WERI-Rb-1 (cell line): ENCODE measurements around the gene NFE2L2.

Experiments used
- DNase-seq: peaks from one replicate; pipeline ENCODE4 v3.0.0-alpha.2; 2020
- H3K27ac ChIP-seq: fragments of 250-450 bp; sonication (Bioruptor Pico); 2 replicates; pipeline ENCODE4 v1.5.1; 2020; ENCODE audit warnings: mild to moderate bottlenecking, moderate library complexity
- H3K27me3 ChIP-seq: fragments of 250-450 bp; sonication (Bioruptor Pico); 2 replicates; pipeline ENCODE4 v1.5.1; 2021; ENCODE audit warnings: mild to moderate bottlenecking, low read depth, moderate library complexity; ENCODE audit not compliant: insufficient read depth, severe bottlenecking
- H3K36me3 ChIP-seq: fragments of 250-450 bp; sonication (Bioruptor Pico); 2 replicates; pipeline ENCODE4 v1.5.1; 2020; ENCODE audit warnings: mild to moderate bottlenecking, moderate library complexity
- H3K4me3 ChIP-seq: 2 replicates; pipeline ENCODE4 v1.5.1; 2011; ENCODE audit warnings: low read depth, mild to moderate bottlenecking, control low read depth, low read length
- H3K9me3 ChIP-seq: fragments of 250-450 bp; sonication (Bioruptor Pico); 2 replicates; pipeline ENCODE4 v1.5.1; 2021; ENCODE audit warnings: mild to moderate bottlenecking, moderate library complexity; ENCODE audit not compliant: severe bottlenecking
- TF ChIP-seq, protein P1 (sequence below): IDR thresholded peaks from 2 replicates; pipeline ENCODE4 v1.5.1; 2011; ENCODE audit warnings: low read depth, mild to moderate bottlenecking, control low read depth, inconsistent platforms, low read length

The NFE2L2 gene

DNA sequence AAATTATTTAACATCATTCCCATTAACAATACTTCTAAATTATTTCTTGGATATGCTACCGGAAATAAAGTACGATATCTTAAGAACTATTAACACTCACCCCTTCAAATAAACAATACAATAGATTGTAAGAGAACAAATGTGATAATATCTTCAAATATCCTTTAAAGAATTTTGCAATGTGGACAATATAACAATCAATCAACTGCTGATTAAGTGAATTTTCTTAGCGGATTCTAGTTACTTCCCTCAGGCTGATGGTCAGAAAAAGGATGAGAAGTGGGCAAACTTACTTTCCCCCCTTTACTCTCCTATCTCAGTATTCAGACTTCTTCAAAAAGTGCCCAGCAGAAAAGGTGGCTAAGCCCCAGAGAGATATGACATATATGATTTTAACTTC, 10.8 kb downstream of the NFE2L2 start:
- H3K27ac ChIP-seq, result no peak overlapping the region
- peaks cover 15% of the 10 kb centered on the region; the same call in 1 of the 2 replicates for H3K36me3 ChIP-seq
- H3K27me3 ChIP-seq, result no peaks in the 10 kb centered on the region
- peaks cover 6% of the 10 kb centered on the region for H3K9me3 ChIP-seq
- DNase-seq, result no peak
- no peak overlapping the region for H3K4me3 ChIP-seq
- TF ChIP-seq, protein P1, sequence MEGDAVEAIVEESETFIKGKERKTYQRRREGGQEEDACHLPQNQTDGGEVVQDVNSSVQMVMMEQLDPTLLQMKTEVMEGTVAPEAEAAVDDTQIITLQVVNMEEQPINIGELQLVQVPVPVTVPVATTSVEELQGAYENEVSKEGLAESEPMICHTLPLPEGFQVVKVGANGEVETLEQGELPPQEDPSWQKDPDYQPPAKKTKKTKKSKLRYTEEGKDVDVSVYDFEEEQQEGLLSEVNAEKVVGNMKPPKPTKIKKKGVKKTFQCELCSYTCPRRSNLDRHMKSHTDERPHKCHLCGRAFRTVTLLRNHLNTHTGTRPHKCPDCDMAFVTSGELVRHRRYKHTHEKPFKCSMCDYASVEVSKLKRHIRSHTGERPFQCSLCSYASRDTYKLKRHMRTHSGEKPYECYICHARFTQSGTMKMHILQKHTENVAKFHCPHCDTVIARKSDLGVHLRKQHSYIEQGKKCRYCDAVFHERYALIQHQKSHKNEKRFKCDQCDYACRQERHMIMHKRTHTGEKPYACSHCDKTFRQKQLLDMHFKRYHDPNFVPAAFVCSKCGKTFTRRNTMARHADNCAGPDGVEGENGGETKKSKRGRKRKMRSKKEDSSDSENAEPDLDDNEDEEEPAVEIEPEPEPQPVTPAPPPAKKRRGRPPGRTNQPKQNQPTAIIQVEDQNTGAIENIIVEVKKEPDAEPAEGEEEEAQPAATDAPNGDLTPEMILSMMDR, result no peak

DNA sequence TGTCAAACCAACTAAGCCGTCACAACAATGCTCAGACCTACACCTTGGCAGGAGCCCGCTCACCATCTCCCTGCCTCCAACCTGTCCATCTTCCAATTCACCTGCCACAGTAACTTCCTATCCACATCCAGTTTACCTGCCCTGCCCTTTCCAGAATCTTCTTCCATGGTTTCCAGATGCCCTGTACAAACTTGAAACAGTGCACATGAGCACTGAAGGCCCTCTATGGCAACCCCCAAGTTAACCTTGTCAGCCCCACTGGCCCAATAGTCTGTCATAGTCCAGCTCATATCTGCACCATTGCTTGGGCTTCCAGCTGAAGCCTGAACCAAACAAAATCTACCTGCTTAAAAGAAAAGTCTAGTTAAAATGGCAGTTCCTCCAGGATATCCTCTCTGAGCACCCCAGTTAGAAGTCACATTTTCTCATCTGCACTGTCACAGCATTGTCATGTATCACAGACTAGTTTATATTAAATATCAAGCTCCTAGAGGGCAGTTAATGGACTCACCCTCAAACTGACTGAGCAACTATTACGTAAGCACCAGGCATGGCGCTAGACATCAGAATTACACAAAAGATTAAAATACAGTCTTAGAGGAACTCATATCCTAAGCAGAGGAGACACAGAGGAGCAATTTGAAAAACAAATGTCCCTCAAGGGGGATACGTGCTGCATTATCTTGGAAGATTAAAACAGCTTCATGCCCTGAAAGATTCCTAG, 11.6 kb downstream of the NFE2L2 start:
- TF ChIP-seq, protein P1, result no peak
- DNase-seq, result no peak
- H3K9me3 ChIP-seq, result peaks cover 3% of the 10 kb centered on the region
- H3K4me3 ChIP-seq, result no peak overlapping the region
- H3K27ac ChIP-seq, result no peak overlapping the region
- H3K27me3 ChIP-seq, result no peaks in the 10 kb centered on the region
- peaks cover 9% of the 10 kb centered on the region; the same call in 1 of the 2 replicates for H3K36me3 ChIP-seq

DNA sequence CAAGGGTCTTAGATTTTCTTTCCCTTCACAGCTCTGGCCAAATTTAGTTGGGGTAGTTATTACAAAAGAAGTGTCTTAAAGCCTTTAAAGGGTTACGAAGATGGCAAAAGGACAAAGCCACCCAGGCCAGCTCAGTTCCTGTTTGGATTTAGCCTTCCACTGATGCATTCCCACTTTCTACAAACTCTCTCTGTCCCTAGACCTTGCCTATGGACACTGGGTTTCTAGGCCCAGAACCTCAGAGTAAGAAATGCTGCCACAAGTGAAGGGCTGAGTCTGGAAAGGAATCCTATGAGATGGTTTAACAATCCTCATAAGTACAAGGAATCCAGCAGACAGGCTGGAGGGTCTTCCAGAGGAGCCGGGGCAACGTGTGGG, 13.4 kb downstream of the NFE2L2 start:
- DNase-seq, result no peak
- TF ChIP-seq, protein P1, result no peak

DNA sequence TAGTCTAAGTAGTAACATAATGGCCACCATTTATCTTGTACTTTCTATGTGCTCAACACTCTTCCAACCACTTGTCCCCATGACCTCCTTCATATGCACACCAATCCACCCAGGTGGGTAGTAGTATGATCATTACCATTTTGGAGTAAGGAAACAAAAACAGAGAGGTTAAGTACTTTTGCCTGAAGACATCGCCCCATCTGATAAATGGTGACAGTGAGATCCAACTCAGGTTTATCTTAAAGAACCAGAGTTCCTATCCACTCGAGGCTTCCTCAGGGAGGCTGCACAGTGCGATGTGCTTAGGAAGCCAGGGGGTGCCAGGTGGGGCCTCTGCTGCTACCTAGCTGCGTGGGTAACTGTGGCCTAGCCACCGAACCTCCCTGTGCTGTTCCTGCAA, 14.1 kb downstream of the NFE2L2 start:
- Histone ChIP-seq H3K4me3 (no peak overlapping the region), H3K9me3 (no peaks in the 10 kb centered on the region), H3K27me3 (no peaks in the 10 kb centered on the region), H3K36me3 (peaks cover 6% of the 10 kb centered on the region; the same call in 1 of the 2 replicates), H3K27ac (no peak overlapping the region)
- TF ChIP-seq, protein P1, result no peak
- no peak for DNase-seq

More for the DNA sequence above, 13.4 kb downstream of the NFE2L2 start:
- H3K9me3 ChIP-seq, result no peaks in the 10 kb centered on the region
- no peak overlapping the region for H3K27ac ChIP-seq
- no peak overlapping the region for H3K4me3 ChIP-seq
- H3K36me3 ChIP-seq, result peaks cover 6% of the 10 kb centered on the region; the same call in 1 of the 2 replicates
- H3K27me3 ChIP-seq, result no peaks in the 10 kb centered on the region

DNA sequence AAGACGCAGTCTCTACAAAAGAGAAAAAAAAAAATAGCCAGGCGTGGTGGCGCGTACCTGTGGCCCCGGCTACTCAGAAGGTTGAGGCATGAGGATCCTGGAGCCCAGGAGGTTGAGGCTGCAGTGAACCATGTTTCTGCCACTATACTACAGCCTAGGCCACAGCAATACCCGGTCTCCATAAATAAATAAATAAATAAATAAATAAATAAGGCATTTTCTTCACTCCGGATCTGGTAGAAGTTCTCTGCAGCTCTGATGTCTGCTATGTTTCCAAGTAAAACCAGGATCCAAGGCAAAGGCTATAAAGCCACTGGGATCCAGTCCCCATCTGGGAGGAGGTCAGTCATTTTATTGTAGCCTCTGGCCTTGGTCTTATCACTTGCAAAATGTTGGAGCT, 15.5 kb downstream of the NFE2L2 start:
- DNase-seq, result no peak
- TF ChIP-seq, protein P1, result no peak
- Histone ChIP-seq H3K27ac (no peak overlapping the region), H3K4me3 (no peak overlapping the region), H3K36me3 (peaks cover 3% of the 10 kb centered on the region; the same call in 1 of the 2 replicates), H3K27me3 (no peaks in the 10 kb centered on the region), H3K9me3 (no peaks in the 10 kb centered on the region)
